Heart right ventricle (tissue), 16 donors: Measurements from ENCODE around the gene SLC25A15. TPM values are rescaled to one million over a fixed set of nuclear protein-coding genes. Genes with fewer than 3 reads are reported as not detected.

Experiments
- ATAC-seq, 8 donors: fragments of 200-7000 bp; cut with Tn5 transposase; one replicate each; pipeline ENCODE4 v1.9.1; 2020; ENCODE audit warnings: mild to moderate bottlenecking in 8 of 8, moderate library complexity in 8 of 8, moderate number of reproducible peaks in 1 of 8
- DNase-seq, 2 donors: peaks; one replicate each; pipeline ENCODE4 v3.0.0-alpha.2; 2020
- H3K27ac ChIP-seq, 10 donors: fragments of 200-600 bp; sonication (generic) in 2 of 10; one replicate each; pipeline versions ENCODE4 v1.5.0 to v1.8.0; 2020 to 2022; ENCODE audit warnings: mild to moderate bottlenecking in 3 of 10
- H3K27me3 ChIP-seq, 7 donors: fragments of 200-600 bp; one replicate each; pipeline ENCODE4 v1.8.0; 2021 to 2022; ENCODE audit warnings: mild to moderate bottlenecking in 2 of 7
- H3K36me3 ChIP-seq, 9 donors: fragments of 200-600 bp; sonication (generic) in 1 of 9; one replicate each; pipeline versions ENCODE4 v1.5.0 to v1.8.0; 2020 to 2022; ENCODE audit warnings: mild to moderate bottlenecking in 2 of 9
- H3K4me1 ChIP-seq, 9 donors: fragments of 200-600 bp; sonication (generic) in 1 of 9; one replicate each; pipeline versions ENCODE4 v1.5.0 to v1.8.0; 2020 to 2022; ENCODE audit warnings: mild to moderate bottlenecking in 4 of 9
- H3K4me3 ChIP-seq, 10 donors: fragments of 200-600 bp; sonication (generic) in 2 of 10; one replicate each; pipeline versions ENCODE4 v1.5.0 to v1.8.0; 2020 to 2022; ENCODE audit warnings: mild to moderate bottlenecking in 7 of 10, moderate library complexity in 2 of 10
- H3K9me3 ChIP-seq, 11 donors: fragments of 200-600 bp in 10 of 11; sonication (generic) in 2 of 11; one replicate each; pipeline versions ENCODE4 v1.5.0 to v1.8.0; 2013 to 2022; ENCODE audit warnings: mild to moderate bottlenecking in 2 of 11, control low read depth in 1 of 11, moderate library complexity in 1 of 11
- CTCF ChIP-seq, 9 donors: fragments of 200-600 bp; sonication (generic) in 2 of 9; IDR thresholded peaks; one replicate each; pipeline versions ENCODE4 v1.5.0 to v1.8.0; 2021 to 2022; ENCODE audit warnings: antibody characterized with exemption in 9 of 9, mild to moderate bottlenecking in 5 of 9, moderate library complexity in 1 of 9
- WGBS, 2 donors: extraction: QIAGEN DNeasy Blood & Tissue Kit; methylation state at CpG; one replicate each; pipeline ENCODE4 v1.1.7; 2013; ENCODE audit warnings: inconsistent platforms in 1 of 2; 5-methylcytosine and 5-hydroxymethylcytosine counted together
- intact Hi-C, 10 donors: fragments of 100-400 bp; cut with DNase I; formaldehyde crosslinking; loops; one replicate each; pipeline versions ENCODE4 v1.11.1 to v1.14.2; 2022
- polyA plus RNA-seq, 2 donors: library from polyadenylated mRNA; stranded (reverse); fragments of 200-250 nt; gene quantifications; one replicate each; pipeline ENCODE4 v1.2.3, GENCODE V29; 2013
- total RNA-seq, 10 donors: library from RNA; stranded (reverse); fragmentation: NEBNext Ultra II Directional in 3 of 10; extraction: Animal tissue kit (Norgen Biotek cat#: 25700) in 3 of 10; gene quantifications; one replicate each; pipeline versions ENCODE4 v1.2.1 to v1.2.4, GENCODE V29; 2021 to 2023
- donor health status: Arrhythmogenic right ventricular cardiomyopathy.
- donor health status: ischemic (EF 13 %, LVEDD 7.1; RV severe dilation, severe dysfunction).
- donor health status: healthy with polysubstance abuse.
- donor health status: DM: no; HTN: yes; CAD: no.
- donor health status: DM: no; HTN: no; CAD: no.
- donor health status: ischemic (EF 25% LVEDD 6.9; RV normal size, moderate dysfunction).
- donor health status: ischemic (EF 25% LVEDD 5.7; RV mildly dilated, moderate dysfunction).
- donor health status: healthy.
- donor health status: DM: yes; HTN: yes; CAD: no.
- donor health status: Ischemic cardiomyopathy.
- donor health status: ischemic (EF 35%, LVEDD 5.7; RV mildly dilated, moderate dysfunction).
- donor health status: nonischemic (EF 11% LVEDD 7.7; RV severe dilation, severe dysfunction).
- donor health status: DM: yes; HTN: yes; CAD: no.
- donor health status: PGD.
- donor health status: ischemic (EF 29% LVEDD 5.4; RV normal size, mild dysfunction).
- donor health status: nonischemic (EF 23%, LVEDD 6.1; RV moderate dilation, normal function).

SLC25A15 gene
- total and polyA plus RNA-seq, 12 donors: 0.73 to 6.0 (median 4.7) TPM

- Histone ChIP-seq H3K27ac (no peak overlapping the region), H3K4me3 (no peak overlapping the region), H3K36me3 (peaks cover 0 to 87% (median 15%) of the 10 kb centered on the region in 9 donors), H3K27me3 (no peaks in the 10 kb centered on the region), H3K4me1 (peaks cover 0 to 11% (median 0%) of the 10 kb centered on the region in 9 donors), H3K9me3 (no peaks in the 10 kb centered on the region)
- ATAC-seq (no peak), DNase-seq (no peak)
- intact Hi-C loops: no loop called here
- no peak for TF ChIP-seq CTCF (IDR thresholded peaks at IDR 0.05)
- WGBS, 2 donors: 96 to 98% methylated on average over 4 of the region's 4 CpGs
Measured at GRCh38 chr13:40758811-40759210, 30.6 kb upstream of the SLC25A15 start.

GRCh38 chr13:40762849-40763248, 26.6 kb upstream of the SLC25A15 start:
- WGBS, 2 donors: 92% methylated on average over 1 of the region's 1 CpG
- intact Hi-C loops: no loop called here
- Histone ChIP-seq H3K36me3 (peaks cover 0 to 78% (median 13%) of the 10 kb centered on the region in 9 donors), H3K27ac (no peak overlapping the region), H3K27me3 (no peaks in the 10 kb centered on the region), H3K4me1 (peaks cover 0 to 22% (median 0%) of the 10 kb centered on the region in 9 donors), H3K9me3 (no peaks in the 10 kb centered on the region), H3K4me3 (no peak overlapping the region)
- DNase-seq (no peak), ATAC-seq (no peak)
- TF ChIP-seq CTCF (IDR thresholded peaks at IDR 0.05): no peak

- no peak for TF ChIP-seq CTCF (IDR thresholded peaks at IDR 0.05)
- WGBS, 2 donors: 79 to 81% methylated on average over 3 of the region's 3 CpGs
- Histone ChIP-seq H3K36me3 (peaks cover 0 to 59% (median 13%) of the 10 kb centered on the region in 9 donors), H3K27me3 (no peaks in the 10 kb centered on the region), H3K27ac (no peak overlapping the region), H3K4me1 (peaks cover 0 to 22% (median 5%) of the 10 kb centered on the region in 9 donors), H3K9me3 (no peaks in the 10 kb centered on the region), H3K4me3 (no peak overlapping the region)
- intact Hi-C loops: no loop called here
- DNase-seq (no peak), ATAC-seq (peak in 1 of 8 donors; percentile 41)
Measured at GRCh38 chr13:40764587-40765403, 24.6 kb upstream of the SLC25A15 start.

GRCh38 chr13:40765602-40766001, 23.8 kb upstream of the SLC25A15 start:
- no peaks in the 10 kb centered on the region for H3K9me3 ChIP-seq
- H3K4me1 ChIP-seq: peaks cover 0 to 25% (median 12%) of the 10 kb centered on the region in 9 donors
- ATAC-seq: no peak
- WGBS, 2 donors: 94% methylated on average over 1 of the region's 1 CpG
- intact Hi-C loops: no loop called here
- peaks cover 0 to 51% (median 13%) of the 10 kb centered on the region in 9 donors for H3K36me3 ChIP-seq
- no peak overlapping the region for H3K4me3 ChIP-seq
- no peak for TF ChIP-seq CTCF (IDR thresholded peaks at IDR 0.05)
- H3K27me3 ChIP-seq: no peaks in the 10 kb centered on the region
- H3K27ac ChIP-seq: no peak overlapping the region
- DNase-seq: no peak
